ENCODE measurements around the gene GNAL.

GRCh38 chr18:11799066-11799465, 110.0 kb downstream of the GNAL start:
- TF ChIP-seq CTCF (IDR thresholded peaks at IDR 0.05 in 4 of 5, conservative IDR thresholded peaks at IDR 0.05 in 1 of 5) (no peak), POLR2A (IDR thresholded peaks at IDR 0.05) (no peak)
